HepG2 (cell line): ENCODE measurements around the gene ZC3H7B. TPM values are rescaled to one million over a fixed set of nuclear protein-coding genes. Genes with fewer than 3 reads are reported as not detected.

Experiments
- CAMTA2 ChIP-seq: sonication (generic); formaldehyde crosslinking; IDR thresholded peaks from 2 replicates; pipeline ENCODE4 v1.4.0; 2020; ENCODE audit warnings: mild to moderate bottlenecking, missing genetic modification reagents, borderline replicate concordance
- GLMP ChIP-seq: sonication (generic); formaldehyde crosslinking; IDR thresholded peaks from 2 replicates; pipeline ENCODE4 v1.9.0; 2021; ENCODE audit warnings: missing genetic modification reagents, mild to moderate bottlenecking, borderline replicate concordance
- HES4 ChIP-seq: sonication (generic); formaldehyde crosslinking; IDR thresholded peaks from 2 replicates; pipeline ENCODE4 v1.9.0; 2021; ENCODE audit warnings: mild to moderate bottlenecking, missing genetic modification reagents, borderline replicate concordance
- HNF4A ChIP-seq: sonication (generic); formaldehyde crosslinking; IDR thresholded peaks from 2 replicates; pipeline ENCODE4 v1.4.0; 2020; ENCODE audit warnings: missing genetic modification reagents
- ISL2 ChIP-seq: sonication (generic); formaldehyde crosslinking; IDR thresholded peaks from 2 replicates; pipeline ENCODE4 v1.5.0; 2020; ENCODE audit warnings: missing genetic modification reagents
- JARID2 ChIP-seq: sonication (generic); formaldehyde crosslinking; IDR thresholded peaks from 2 replicates; pipeline ENCODE4 v1.8.1; 2023; ENCODE audit warnings: missing genetic modification reagents, inconsistent platforms; ENCODE audit not compliant: insufficient replicate concordance
- KAT7 ChIP-seq: IDR thresholded peaks from 2 replicates; pipeline ENCODE4 v1.6.1; 2018; ENCODE audit warnings: borderline replicate concordance, missing compliant biosample characterization
- KLF12 ChIP-seq: sonication (generic); formaldehyde crosslinking; IDR thresholded peaks from 2 replicates; pipeline ENCODE4 v1.4.0; 2020; ENCODE audit warnings: missing genetic modification reagents, borderline replicate concordance
- MXI1 ChIP-seq: IDR thresholded peaks from 3 replicates; pipeline ENCODE4 v1.6.1; 2012; ENCODE audit warnings: low read depth, low read length, inconsistent platforms, borderline replicate concordance
- PAF1 ChIP-seq: IDR thresholded peaks from 2 replicates; pipeline ENCODE4 v1.6.1; 2016; ENCODE audit warnings: missing genetic modification reagents, missing compliant biosample characterization
- RNF219 ChIP-seq: sonication (generic); formaldehyde crosslinking; IDR thresholded peaks from 2 replicates; pipeline ENCODE4 v1.5.0; 2020; ENCODE audit warnings: mild to moderate bottlenecking, missing genetic modification reagents
- TOPORS ChIP-seq: sonication (generic); formaldehyde crosslinking; IDR thresholded peaks from 2 replicates; pipeline ENCODE4 v1.8.0; 2023; ENCODE audit warnings: mild to moderate bottlenecking, missing genetic modification reagents
- ZBTB25 ChIP-seq: IDR thresholded peaks from 2 replicates; pipeline ENCODE4 v1.6.1; 2018; ENCODE audit warnings: missing genetic modification reagents
- ZBTB44 ChIP-seq: sonication (generic); formaldehyde crosslinking; IDR thresholded peaks from 2 replicates; pipeline ENCODE4 v1.4.0; 2020; ENCODE audit warnings: missing genetic modification reagents
- ZNF280B ChIP-seq: sonication (generic); formaldehyde crosslinking; IDR thresholded peaks from 2 replicates; pipeline ENCODE4 v1.5.0; 2020; ENCODE audit warnings: missing genetic modification reagents, mild to moderate bottlenecking, borderline replicate concordance
- ZNF343 ChIP-seq: sonication (generic); formaldehyde crosslinking; IDR thresholded peaks from 2 replicates; pipeline ENCODE4 v1.4.0; 2020; ENCODE audit warnings: mild to moderate bottlenecking, missing genetic modification reagents
- ZNF446 ChIP-seq: sonication (generic); formaldehyde crosslinking; IDR thresholded peaks from 2 replicates; pipeline ENCODE4 v1.5.0; 2020; ENCODE audit warnings: mild to moderate bottlenecking, missing genetic modification reagents
- ZNF841 ChIP-seq: sonication (generic); formaldehyde crosslinking; IDR thresholded peaks from 2 replicates; pipeline ENCODE4 v1.8.1; 2023; ENCODE audit warnings: missing genetic modification reagents, borderline replicate concordance
- polyA plus RNA-seq, 8 experiments: library from polyadenylated mRNA; depleted of rRNA in 3 of 8; stranded (reverse) in 7 of 8; unstranded in 1 of 8; fragments of >200 nt; fragmentation: Illumina TruSeq in 4 of 8; extraction: Trizol in 4 of 8; gene quantifications; 2 replicates each; pipeline versions ENCODE4 v1.2.1 to v1.2.3, GENCODE V29; 2011 to 2016; ENCODE audit warnings: low read depth in 4 of 8, missing spikeins in 1 of 8, mixed read lengths in 1 of 8; ENCODE audit not compliant: insufficient read depth in 1 of 8
- total RNA-seq, 5 experiments: library from RNA; depleted of rRNA; stranded (reverse); fragments of >200 nt; fragmentation: Illumina TruSeq; extraction: Trizol; gene quantifications; 2 replicates each; pipeline ENCODE4 v1.2.3, GENCODE V29; 2016; ENCODE audit warnings: low read depth in 1 of 5

The ZC3H7B gene
- total and polyA plus RNA-seq, 2 of the 13 experiments (the other 11 are each of a cell fraction or from before 2014, with no cell fraction given), result 26.4 to 37.2 TPM

GRCh38 chr22:41367039-41367679 is 65.8 kb downstream of the ZC3H7B start (continued):
- TF ChIP-seq ZNF280B, result no peak
- TF ChIP-seq KAT7 (CRISPR knock-in tag), result no peak
- no peak for TF ChIP-seq JARID2 (CRISPR knock-in tag)
- TF ChIP-seq PAF1 (CRISPR knock-in tag), result no peak
- TF ChIP-seq ZNF841 (CRISPR knock-in tag), result no peak
- no peak for TF ChIP-seq HES4 (CRISPR knock-in tag)
- TF ChIP-seq KLF12, result no peak
- TF ChIP-seq HNF4A, result no peak
- TF ChIP-seq ZBTB44 (CRISPR knock-in tag), result 0 out of 2 replicates have a peak, but pooled peaks have one; percentile 64
- peak; percentile 58; the same call in 1 of the 2 replicates for TF ChIP-seq ISL2
- TF ChIP-seq ZNF343 (CRISPR knock-in tag), result no peak
- no peak for TF ChIP-seq ZNF446 (CRISPR knock-in tag)
- no peak for TF ChIP-seq GLMP
- TF ChIP-seq CAMTA2 (CRISPR knock-in tag), result no peak
- no peak for TF ChIP-seq ZBTB25
- TF ChIP-seq MXI1, result peak; percentile 78; the same call in 1 of the 3 replicates
- TF ChIP-seq TOPORS (CRISPR knock-in tag), result no peak
- TF ChIP-seq RNF219 (CRISPR knock-in tag), result no peak
